PFSK-1 (cell line): ENCODE data around the gene RNF214.

Experiments used
- POLR2AphosphoS5 ChIP-seq: IDR thresholded peaks from 2 replicates; pipeline ENCODE4 v1.6.1; 2012; ENCODE audit warnings: low read depth, mild to moderate bottlenecking, control low read depth, low read length, moderate library complexity
- REST ChIP-seq, 2 experiments: IDR thresholded peaks; 2 replicates each; pipeline versions ENCODE4 v1.6.1 to v1.8.0; 2011 to 2012; ENCODE audit warnings: low read depth in 2 of 2, low read length in 2 of 2, control low read depth in 1 of 2, inconsistent platforms in 1 of 2, mild to moderate bottlenecking in 1 of 2, moderate library complexity in 1 of 2; ENCODE audit not compliant: insufficient read depth in 1 of 2
- TAF1 ChIP-seq: IDR thresholded peaks from 2 replicates; pipeline ENCODE4 v1.6.1; 2012; ENCODE audit warnings: low read length, control low read depth, borderline replicate concordance; ENCODE audit not compliant: insufficient read depth

DNA sequence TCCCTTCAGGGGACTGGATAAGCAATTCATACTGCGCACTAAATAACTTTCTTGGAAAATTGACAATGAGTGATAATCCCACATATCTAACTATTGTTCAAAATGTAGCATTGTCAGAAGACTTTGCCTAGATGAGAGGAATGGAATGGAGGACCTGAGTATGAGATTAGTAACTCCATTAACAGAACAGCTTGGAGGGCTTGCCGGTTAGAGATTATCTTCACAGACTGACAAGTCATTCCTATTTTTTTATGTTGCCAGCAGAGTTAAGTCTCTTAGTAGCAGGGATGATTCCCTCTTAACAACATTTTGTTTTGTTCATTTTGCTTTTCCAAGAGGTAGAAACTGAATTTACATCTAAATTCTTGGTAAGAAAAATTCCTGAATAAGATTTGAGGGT lies 51.6 kb downstream of the RNF214 start:
- no peak for TF ChIP-seq TAF1
- no peak for TF ChIP-seq POLR2AphosphoS5
- no peak for TF ChIP-seq REST (IDR thresholded peaks at IDR 0.05; ENCODE audit: insufficient read depth in 1 of 2, low read depth in 2 of 2, low read length in 2 of 2)
